NK-92 (cell line): ENCODE results near the gene TP53RK.

Source experiments
- DNase-seq: peaks from one replicate; lab custom pipeline; 2025; ENCODE audit not compliant: unreplicated experiment; lab: John Stamatoyannopoulos, UW

The TP53RK gene

GRCh38 chr20:46708172-46708860, 19.1 kb upstream of the TP53RK start:
- DNase-seq = no peak

GRCh38 chr20:46706242-46706641, 17.0 kb upstream of the TP53RK start:
- no peak for DNase-seq

- no peak for DNase-seq
Measured at GRCh38 chr20:46705378-46705729, 16.1 kb upstream of the TP53RK start.

GRCh38 chr20:46704714-46705377, 15.6 kb upstream of the TP53RK start:
- no peak for DNase-seq

- DNase-seq = no peak
Measured at GRCh38 chr20:46703435-46703834, 14.2 kb upstream of the TP53RK start.

- DNase-seq = no peak
Measured at GRCh38 chr20:46702447-46703203, 13.4 kb upstream of the TP53RK start.

- DNase-seq = no peak
Measured at GRCh38 chr20:46701986-46702385, 12.7 kb upstream of the TP53RK start.

- no peak for DNase-seq
Measured at GRCh38 chr20:46701556-46701955, 12.3 kb upstream of the TP53RK start.

- no peak for DNase-seq
Measured at GRCh38 chr20:46701057-46701456, 11.8 kb upstream of the TP53RK start.

GRCh38 chr20:46700481-46700880, 11.2 kb upstream of the TP53RK start:
- DNase-seq = no peak

- no peak for DNase-seq
Measured at GRCh38 chr20:46699651-46700359, 10.6 kb upstream of the TP53RK start.

- no peak for DNase-seq
Measured at GRCh38 chr20:46698788-46699187, 9.5 kb upstream of the TP53RK start.

- DNase-seq = no peak
Measured at GRCh38 chr20:46696791-46697279, 7.6 kb upstream of the TP53RK start.

GRCh38 chr20:46695892-46696291, 6.6 kb upstream of the TP53RK start:
- no peak for DNase-seq

GRCh38 chr20:46694484-46694883, 5.2 kb upstream of the TP53RK start:
- no peak for DNase-seq

GRCh38 chr20:46691196-46691595, 2.0 kb upstream of the TP53RK start:
- DNase-seq = no peak

- DNase-seq = no peak
Measured at GRCh38 chr20:46690219-46691106, 1.2 kb upstream of the TP53RK start.

GRCh38 chr20:46689754-46690085, 476 bp upstream of the TP53RK start:
- no peak for DNase-seq

GRCh38 chr20:46688151-46689081, 828 bp downstream of the TP53RK start:
- DNase-seq = no peak
